HG03378 (cell line): ENCODE measurements around the gene DCAF8.
A peak's percentile ranks its signal among the peaks of the same experiment; 100 is the strongest.

Source experiments
- ATAC-seq: cut with Tn5 transposase; IDR thresholded peaks from one replicate; pipeline ENCODE4 v1.9.1; 2021; ENCODE audit warnings: mild to moderate bottlenecking, moderate library complexity; ENCODE audit not compliant: unreplicated experiment

Gene DCAF8

GRCh38 chr1:160264795-160265307 lies 2.5 kb upstream of the DCAF8 start:
- no peak for ATAC-seq

GRCh38 chr1:160261556-160261892 lies 825 bp downstream of the DCAF8 start:
- peak; percentile 24 for ATAC-seq

DNA sequence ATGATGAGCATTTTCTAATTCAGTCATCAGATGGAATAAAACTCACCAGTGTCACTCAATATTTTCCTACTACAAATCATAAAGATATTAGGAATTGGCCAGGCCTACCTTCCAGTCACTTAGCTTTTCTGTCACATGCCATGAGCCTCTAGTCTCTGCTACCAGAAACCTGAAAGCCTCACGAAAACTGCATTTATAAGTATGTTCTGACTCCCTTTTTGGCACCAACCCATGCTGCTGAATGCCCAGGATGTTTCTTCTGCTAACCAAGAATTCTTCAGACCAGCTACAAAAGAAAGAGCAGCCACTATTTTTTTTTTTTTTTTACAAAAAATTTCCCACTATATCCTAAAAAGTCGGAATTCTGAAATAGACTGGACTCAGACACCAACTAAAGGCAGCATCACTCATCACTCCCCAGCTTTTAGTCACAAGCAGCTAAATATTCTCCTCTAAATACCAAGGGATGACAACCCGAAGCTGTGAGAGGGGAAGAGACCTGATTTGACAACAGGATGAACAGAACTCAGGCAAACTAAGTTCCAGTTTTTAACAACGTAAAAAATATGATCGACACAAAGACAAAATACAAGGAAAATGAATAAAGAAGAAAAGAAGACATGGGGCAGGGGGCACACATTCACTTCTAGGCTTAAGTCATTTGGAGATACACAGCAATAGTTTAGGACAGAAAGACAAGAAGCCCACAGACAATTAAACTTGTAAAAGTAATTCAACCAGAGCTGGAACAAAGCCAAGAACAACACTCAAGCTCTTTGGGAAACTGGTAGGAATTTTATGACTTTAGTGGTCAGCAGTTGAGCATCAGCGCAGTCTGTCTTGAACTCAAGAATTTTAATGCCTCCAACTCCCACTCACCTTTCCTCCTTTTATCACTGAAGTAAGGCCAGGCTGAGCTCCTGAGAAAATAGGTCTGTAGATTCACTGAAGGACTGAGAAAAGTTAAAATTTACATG lies 1.7 kb downstream of the DCAF8 start:
- no peak for ATAC-seq

- no peak for ATAC-seq
Observed at GRCh38 chr1:160258177-160258798, 4.1 kb downstream of the DCAF8 start.

DNA sequence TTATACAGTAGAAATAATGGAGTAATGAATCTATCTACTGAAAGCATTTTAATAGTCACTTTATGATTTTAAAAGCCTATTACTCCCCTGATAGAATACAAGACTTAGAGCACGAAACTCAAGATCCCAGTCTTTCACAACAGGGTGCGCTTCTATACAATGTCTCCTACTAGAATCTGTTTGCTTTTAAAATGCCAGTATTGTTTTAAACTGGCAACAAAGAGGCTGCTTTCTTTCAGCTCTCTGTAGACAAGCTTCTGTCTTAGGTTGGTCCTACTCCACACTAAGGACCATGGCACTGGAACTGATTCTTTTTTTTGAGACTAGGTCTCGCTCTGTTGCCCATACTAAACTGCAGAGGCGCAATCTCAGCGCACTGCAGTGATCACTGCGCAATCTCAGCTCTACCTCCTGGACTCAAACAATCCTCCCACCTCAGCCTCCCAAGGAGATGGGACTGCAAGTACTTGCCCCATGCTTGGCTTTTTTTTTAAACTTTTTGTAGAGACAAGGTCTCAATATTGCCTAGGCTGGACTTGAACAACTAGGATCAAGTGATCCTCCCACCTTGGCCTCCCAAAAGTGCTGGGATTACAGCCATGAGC lies 4.8 kb downstream of the DCAF8 start:
- ATAC-seq, result no peak

DNA sequence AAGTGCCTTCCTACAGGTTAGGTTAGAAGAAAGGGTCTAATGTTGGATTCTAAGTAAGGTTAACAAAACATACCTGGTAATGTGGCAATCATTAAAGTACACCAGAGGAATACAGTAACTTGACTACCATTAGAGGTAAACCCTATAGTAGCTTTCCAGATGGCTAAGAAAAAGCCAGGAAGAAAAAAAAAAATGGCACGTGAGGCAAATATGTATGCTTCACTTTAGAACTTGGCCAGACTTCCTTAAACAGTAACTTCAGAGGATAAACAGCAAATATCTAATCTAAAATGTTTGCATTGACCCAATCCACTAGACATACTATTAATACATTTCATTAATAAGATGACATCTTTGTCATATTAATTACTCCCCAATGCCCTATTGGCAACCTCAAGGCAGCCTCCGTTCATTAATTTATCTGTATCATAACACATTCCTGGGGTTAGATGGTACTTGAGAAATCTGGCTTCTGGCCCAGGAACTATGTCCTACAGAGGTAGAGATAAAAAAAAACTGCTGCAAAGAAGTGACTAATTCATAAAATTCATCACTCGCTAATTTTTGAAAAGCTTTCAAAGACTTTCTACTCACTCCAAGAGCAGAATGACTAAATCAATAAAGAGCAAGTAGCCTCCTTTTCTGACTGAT lies 5.8 kb downstream of the DCAF8 start:
- ATAC-seq, result no peak

DNA sequence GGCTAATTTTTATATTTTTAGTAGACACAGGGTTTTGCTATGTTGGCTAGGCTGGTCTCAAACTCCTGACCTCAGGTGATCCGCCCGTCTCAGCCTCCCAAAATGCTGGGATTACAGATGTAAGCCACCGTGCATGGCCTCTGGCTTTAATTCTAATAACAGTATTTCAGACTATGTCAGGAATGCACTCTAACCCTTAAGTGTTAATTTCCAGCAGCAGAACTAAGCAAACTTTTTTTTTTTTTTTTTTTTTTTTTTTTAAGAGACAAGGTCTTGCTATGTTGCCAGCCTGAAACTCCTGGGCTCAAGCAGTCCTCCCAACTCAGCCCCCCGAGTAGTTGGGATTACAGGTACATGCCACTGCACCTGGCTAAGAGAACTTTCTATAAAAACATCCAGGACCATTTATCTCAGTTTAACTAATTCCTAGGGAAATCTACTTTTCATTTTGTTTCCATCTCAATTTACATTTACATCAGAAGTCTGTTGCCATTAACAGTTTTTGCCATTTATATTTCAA lies 6.5 kb downstream of the DCAF8 start:
- no peak for ATAC-seq

DNA sequence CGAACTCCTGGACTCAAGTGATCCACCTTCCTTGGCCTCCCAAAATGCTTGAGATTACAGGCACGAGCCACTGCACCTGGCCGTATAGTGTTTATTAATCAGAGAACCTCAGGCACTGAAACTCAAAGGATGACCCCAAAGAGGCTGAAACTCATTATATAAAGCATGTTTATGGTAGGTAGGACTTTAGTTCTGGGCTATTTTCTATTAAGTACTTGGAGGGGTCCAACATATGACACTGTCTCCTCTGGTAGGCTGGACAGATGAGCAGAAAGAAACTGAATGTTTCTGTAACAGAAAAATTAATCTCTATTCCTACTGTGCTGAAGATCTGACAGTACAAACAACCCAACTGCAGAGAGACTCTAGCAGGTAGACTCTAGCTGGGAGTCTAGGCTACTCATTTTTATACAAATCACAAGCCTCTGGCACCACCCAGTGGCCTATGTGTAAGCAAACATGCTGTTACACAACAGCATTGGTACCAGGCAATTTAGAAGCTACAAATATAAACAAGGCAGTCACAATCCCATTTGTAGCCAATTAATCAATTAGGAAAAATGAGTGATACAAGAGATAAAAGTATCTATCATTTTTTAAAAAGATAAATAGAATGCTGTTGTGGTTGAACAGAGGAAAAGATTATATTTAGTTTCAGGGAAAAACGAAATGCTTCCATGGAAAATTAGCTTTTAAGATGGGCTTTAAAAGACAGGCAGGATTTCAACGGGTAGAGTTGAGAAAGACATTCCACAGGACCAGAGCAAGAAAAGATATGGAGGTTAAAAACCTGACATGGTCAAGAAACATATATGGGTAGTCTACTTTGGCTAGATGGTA lies 10.4 kb downstream of the DCAF8 start:
- ATAC-seq, result peak; percentile 80

DNA sequence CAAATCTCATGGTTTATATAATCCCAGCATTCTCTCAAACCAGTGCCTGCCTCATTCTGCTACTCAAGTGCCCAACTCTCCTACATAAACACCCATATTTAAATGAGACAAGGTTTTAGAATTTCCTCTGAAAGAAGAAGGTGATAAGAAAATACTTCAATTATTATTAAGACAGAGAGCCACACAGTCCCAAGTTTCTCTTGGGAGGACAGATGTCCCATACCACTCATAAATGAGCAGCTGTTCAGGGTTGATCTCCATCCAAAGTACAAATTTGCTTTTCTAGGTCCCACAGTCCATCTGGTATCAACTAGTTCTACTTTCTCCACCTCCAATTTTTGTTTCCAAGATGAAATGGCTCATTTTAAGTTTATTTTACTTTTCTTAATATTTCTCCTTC lies 11.3 kb downstream of the DCAF8 start:
- no peak for ATAC-seq

DNA sequence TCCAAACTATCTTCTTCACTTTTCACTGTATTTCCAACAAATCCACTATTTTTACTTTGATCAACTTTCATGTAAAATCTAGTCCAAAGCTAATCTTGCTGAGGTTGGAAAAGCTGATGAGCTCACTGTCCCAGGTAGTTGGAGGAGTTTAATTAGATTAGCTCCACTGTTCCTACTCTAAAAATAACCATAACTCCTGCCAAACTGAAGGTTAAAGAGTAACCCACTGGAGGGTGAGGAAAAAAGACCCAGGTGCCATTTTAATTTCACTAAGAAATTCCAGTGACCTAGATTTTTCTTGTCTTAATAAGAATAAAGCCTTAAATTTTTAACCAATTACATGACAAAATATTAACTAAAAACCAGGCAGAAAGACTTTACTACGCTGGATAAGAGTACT lies 15.3 kb downstream of the DCAF8 start:
- ATAC-seq, result no peak

DNA sequence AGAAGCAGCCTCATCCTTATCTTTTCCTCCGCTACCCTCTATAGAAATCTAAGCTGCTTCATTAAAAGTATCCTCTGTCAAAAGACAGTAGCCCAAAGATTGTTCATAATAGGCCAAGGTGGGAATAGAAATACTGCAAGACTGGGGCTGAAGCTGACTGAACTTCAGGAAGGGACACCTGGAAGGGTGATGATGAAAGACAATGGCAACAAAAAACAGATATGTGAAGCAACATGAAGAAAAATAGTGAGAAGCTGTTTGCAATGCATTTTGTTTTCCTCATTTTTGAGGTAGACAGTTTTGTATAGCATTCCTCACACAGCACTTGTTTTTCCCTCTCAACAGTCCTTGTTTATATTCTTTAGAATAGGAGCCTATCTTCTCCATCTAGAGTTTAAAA lies 16.9 kb downstream of the DCAF8 start:
- ATAC-seq, result no peak

DNA sequence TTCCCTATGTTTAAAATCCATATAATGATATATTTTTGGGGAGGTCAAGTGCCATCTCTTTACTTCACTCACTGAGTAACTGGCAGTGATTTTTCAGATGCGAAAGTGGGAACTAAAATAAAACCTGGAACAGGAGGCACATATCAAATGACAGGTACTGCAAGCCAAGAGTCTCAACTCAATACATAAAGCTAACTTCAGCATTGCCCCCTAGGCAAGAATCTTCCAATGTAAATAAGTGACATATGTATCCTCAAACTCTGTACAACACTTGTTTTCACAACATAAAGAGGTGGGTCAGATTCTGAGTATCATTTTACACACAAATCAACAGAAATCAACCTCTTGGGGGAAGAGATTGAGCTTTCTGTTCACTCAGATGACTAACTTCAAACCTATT lies 18.1 kb downstream of the DCAF8 start:
- no peak for ATAC-seq

- no peak for ATAC-seq
Observed at GRCh38 chr1:160243767-160244166, 18.6 kb downstream of the DCAF8 start.

DNA sequence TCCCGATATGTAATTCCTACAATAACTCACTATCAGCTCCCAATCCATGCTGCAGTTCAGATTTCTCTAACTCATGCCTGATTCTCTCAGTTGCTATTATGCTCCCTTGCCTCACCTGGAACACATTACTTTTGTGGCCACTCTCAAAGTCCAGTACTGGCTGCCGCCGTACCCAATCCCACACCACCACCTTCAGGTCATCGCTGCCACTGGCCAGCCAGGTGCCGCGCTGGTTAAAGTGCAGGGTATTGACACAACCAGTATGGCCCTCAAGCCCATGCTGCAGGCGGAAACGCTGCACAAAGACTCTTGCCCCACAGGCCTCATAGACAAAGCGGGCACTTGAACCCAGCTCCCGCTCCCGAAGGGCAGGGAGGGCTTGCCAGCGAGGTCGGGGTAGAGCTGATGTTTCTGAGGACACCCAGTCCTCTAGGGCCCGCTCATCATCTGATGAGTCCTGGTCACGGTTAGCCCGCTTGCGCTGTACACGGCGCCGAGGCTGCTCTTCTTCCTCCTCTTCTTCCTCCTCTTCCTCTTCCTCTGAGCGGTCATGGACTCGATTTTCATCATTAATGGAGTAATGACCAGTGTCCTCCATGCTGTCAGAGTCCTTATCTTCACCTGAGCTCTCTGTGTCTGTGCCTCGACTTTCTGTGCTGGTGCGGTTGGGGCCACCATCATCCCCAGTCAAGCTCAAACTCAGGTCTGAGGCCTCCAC lies 22.6 kb downstream of the DCAF8 start:
- ATAC-seq, result no peak

DNA sequence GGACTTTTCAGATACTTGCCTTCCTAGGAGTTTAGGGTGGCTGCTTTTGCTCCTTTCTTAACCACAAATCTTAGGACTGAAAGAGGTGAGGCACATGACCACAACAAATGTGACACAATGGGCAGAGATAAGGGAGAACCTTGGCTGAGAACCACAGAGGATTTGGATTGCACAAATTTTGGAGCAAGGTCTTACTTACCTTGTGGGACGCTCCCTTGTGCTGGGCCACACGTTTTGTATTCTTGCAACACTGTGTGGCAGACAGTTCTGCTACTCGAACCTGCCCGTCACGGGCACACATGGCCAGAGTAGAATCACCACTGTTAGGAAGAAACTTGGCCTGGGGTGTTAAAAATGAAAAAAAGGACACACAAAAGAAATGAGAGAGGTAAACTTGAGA lies 23.9 kb downstream of the DCAF8 start:
- no peak for ATAC-seq

- ATAC-seq, result no peak
Observed at GRCh38 chr1:160237558-160237957, 24.8 kb downstream of the DCAF8 start.

GRCh38 chr1:160236806-160237205 lies 25.5 kb downstream of the DCAF8 start:
- no peak for ATAC-seq

DNA sequence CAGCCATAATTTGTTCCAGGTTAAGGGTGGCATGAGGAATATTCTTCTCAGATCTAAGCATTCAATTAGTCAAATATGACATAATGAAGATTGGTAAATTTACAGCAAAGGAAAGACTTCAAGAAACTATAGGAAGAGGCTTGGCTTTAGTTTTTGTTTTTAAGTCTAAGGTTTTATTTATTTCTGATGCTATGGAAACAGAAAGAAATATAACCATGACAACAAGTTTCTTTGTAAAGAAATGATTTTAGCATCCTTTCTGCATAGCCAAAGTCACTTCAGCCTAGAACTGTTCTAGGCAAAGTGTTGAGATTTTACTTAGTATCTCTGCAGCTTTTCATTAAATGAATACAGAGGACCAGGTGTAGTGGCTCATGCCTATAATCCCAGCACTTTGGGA lies 29.4 kb downstream of the DCAF8 start:
- no peak for ATAC-seq

- ATAC-seq, result no peak
Observed at GRCh38 chr1:160228431-160228830, 33.9 kb downstream of the DCAF8 start.

- ATAC-seq, result no peak
Observed at GRCh38 chr1:160227561-160227960, 34.8 kb downstream of the DCAF8 start.
